Stimulated activated naive B cell treated with anti-CD40 and anti-IgM and Interleukin-4, amounts not matched to agents 10 μg/mL and 1 μg/mL and 100 μg/mL, for 72 hours (primary cell): ENCODE measurements around the gene KAT6B.
"Not testable (repeated sequence)": the region's sequence is repeated elsewhere in the genome, so short reads cannot be mapped to it uniquely, and the experiment has no call there.

Experiments used
- ATAC-seq, 2 donors: fragments of 150-1000 bp; cut with Tn5 transposase; replicated peaks; 2 replicates each; pipeline ENCODE4 v1.10.0; 2021; ENCODE audit warnings: moderate library complexity in 1 of 2
- DNase-seq: peaks from one replicate; pipeline ENCODE4 v3.0.0; 2021
- H3K27ac Mint-ChIP-seq: one replicate; pipeline ENCODE4 v1.8.0; 2022; ENCODE audit warnings: mild to moderate bottlenecking, mixed read lengths
- H3K27me3 Mint-ChIP-seq, 2 donors: one replicate each; pipeline ENCODE4 v1.8.0; 2022; ENCODE audit warnings: mixed read lengths in 2 of 2
- H3K36me3 Mint-ChIP-seq, 2 donors: one replicate each; pipeline ENCODE4 v1.8.0; 2022; ENCODE audit warnings: mixed read lengths in 2 of 2, mild to moderate bottlenecking in 1 of 2
- H3K4me1 Mint-ChIP-seq, 2 donors: one replicate each; pipeline ENCODE4 v1.8.0; 2022; ENCODE audit warnings: mixed read lengths in 2 of 2, mild to moderate bottlenecking in 1 of 2
- H3K4me3 Mint-ChIP-seq, 2 donors: one replicate each; pipeline ENCODE4 v1.8.0; 2022; ENCODE audit warnings: mild to moderate bottlenecking in 2 of 2, mixed read lengths in 2 of 2, moderate library complexity in 1 of 2
- H3K9me3 Mint-ChIP-seq, 2 donors: one replicate each; pipeline ENCODE4 v1.8.0; 2022; ENCODE audit warnings: mixed read lengths in 2 of 2, mild to moderate bottlenecking in 1 of 2

KAT6B gene

GRCh38 chr10:74826142-74827044 is at the start of gene KAT6B:
TSS of gene KAT6B (plus strand) at chr10:74826600. CDS start at chr10:74842858, 16,258 bp downstream.
- H3K4me1 Mint-ChIP-seq, result peaks cover 28 to 53% of the 10 kb centered on the region in 2 donors
- peak; percentile 86 for ATAC-seq
- peak; percentile 100 for DNase-seq

GRCh38 chr10:74778436-74779094 is 47.8 kb upstream of the KAT6B start:
- Mint-ChIP-seq H3K27ac (no peak overlapping the region), H3K27me3 (peaks cover 4 to 6% of the 10 kb centered on the region in 2 donors), H3K9me3 (peaks cover 11 to 21% of the 10 kb centered on the region in 2 donors), H3K4me1 (no peaks in the 10 kb centered on the region), H3K4me3 (no peak overlapping the region), H3K36me3 (peaks cover 3 to 8% of the 10 kb centered on the region in 2 donors)
- DNase-seq (no peak), ATAC-seq (no peak)

More at GRCh38 chr10:74826142-74827044, at the start of gene KAT6B:
- Mint-ChIP-seq H3K27ac (peak within 1 kb of the TSS; percentile 94), H3K4me3 (peak within 1 kb of the TSS; percentile 97 to 99), H3K27me3 (no peaks in the 10 kb centered on the region), H3K36me3 (peaks cover 12 to 13% of the 10 kb centered on the region in 2 donors), H3K9me3 (peaks cover 0 to 6% of the 10 kb centered on the region in 2 donors)

DNA sequence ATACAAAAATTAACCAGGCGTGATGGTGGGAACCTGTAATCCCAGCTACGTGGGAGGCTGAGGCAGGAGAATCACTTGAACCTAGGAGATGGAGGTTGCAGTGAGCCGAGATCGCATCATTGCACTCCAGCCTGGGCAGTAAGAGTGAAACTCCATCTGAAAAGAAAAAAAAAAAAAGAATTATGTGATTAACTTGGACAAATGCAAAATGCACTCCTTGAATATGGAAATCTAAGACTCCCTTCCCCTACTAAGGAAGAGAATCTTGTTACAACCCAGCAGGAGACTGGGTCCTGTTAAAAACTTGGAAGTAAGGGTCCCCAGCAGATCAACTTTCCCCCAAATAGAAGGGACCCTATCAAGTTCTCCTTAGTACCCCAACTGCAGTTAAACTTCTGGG is 44.5 kb upstream of the KAT6B start:
- H3K27me3 Mint-ChIP-seq, DNase-seq, H3K27ac Mint-ChIP-seq, H3K4me3 Mint-ChIP-seq, H3K36me3 Mint-ChIP-seq, H3K4me1 Mint-ChIP-seq, ATAC-seq: not testable (repeated sequence)
- peaks cover 6 to 14% of the 10 kb centered on the region in 2 donors for H3K9me3 Mint-ChIP-seq

DNA sequence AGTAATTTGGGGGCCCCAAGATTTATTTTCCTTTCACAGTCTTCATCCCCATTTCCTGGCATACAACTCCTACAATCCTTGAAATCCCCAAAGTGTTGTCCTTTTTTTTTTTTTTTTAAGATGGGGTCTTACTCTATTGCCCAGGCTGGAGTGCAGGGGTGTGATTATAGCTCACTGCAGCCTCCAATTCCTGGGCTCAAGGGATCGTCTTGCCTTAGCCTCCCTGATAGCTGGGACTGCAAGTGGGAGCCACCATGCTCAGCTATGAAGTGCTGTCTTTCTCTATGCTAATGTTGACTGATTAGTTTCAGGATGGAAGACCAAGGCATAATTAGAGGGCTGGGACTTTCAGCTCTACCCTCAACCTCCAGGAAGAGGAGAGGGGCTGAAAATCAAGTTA is 41.9 kb upstream of the KAT6B start:
- Mint-ChIP-seq H3K9me3 (no peaks in the 10 kb centered on the region), H3K27me3 (peaks cover 0 to 4% of the 10 kb centered on the region in 2 donors), H3K27ac (no peak overlapping the region), H3K36me3 (no peaks in the 10 kb centered on the region), H3K4me3 (no peak overlapping the region), H3K4me1 (peaks cover 2 to 6% of the 10 kb centered on the region in 2 donors)
- DNase-seq, result no peak
- no peak for ATAC-seq

DNA sequence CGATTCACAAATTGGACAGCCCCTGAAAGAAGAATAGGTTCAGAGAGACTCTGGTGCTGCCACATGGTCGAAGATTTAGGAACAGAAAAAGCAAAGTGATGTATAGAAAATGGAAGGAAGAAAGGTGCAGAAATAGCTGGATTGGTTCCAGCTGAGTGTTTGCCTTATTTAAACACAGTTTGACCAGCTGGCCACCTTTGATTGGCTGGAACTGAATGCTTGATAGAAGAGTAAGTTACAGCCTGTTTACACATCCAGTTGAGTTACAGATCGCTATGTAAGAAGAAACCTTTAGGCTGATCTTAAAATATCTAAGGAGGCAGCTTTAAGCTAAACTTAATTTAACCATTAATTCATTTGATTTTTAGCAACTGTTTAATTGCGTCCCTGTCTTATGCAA is 40.3 kb upstream of the KAT6B start:
- no peaks in the 10 kb centered on the region for H3K36me3 Mint-ChIP-seq
- ATAC-seq, result no peak
- no peak overlapping the region for H3K4me3 Mint-ChIP-seq
- no peaks in the 10 kb centered on the region for H3K9me3 Mint-ChIP-seq
- H3K27me3 Mint-ChIP-seq, result peaks cover 0 to 4% of the 10 kb centered on the region in 2 donors
- no peak overlapping the region for H3K27ac Mint-ChIP-seq
- H3K4me1 Mint-ChIP-seq, result peaks cover 2 to 6% of the 10 kb centered on the region in 2 donors
- DNase-seq, result no peak

GRCh38 chr10:74787457-74787856 is 38.9 kb upstream of the KAT6B start:
- Mint-ChIP-seq H3K4me3 (no peak overlapping the region), H3K27me3 (peaks cover 0 to 4% of the 10 kb centered on the region in 2 donors), H3K36me3 (no peaks in the 10 kb centered on the region), H3K9me3 (no peaks in the 10 kb centered on the region), H3K27ac (peak overlapping the region; percentile 1), H3K4me1 (peaks cover 2 to 6% of the 10 kb centered on the region in 2 donors)
- no peak for ATAC-seq
- DNase-seq, result no peak

- H3K36me3 Mint-ChIP-seq, result not testable (repeated sequence)
These were observed 34.4 kb upstream of the KAT6B start for GRCh38 chr10:74791979-74792378.

GRCh38 chr10:74792726-74793125 is 33.7 kb upstream of the KAT6B start:
- ATAC-seq (no peak), DNase-seq (no peak)
- no peak overlapping the region for H3K27ac Mint-ChIP-seq
- H3K27me3 Mint-ChIP-seq, result no peaks in the 10 kb centered on the region
- no peak overlapping the region for H3K4me3 Mint-ChIP-seq
- no peaks in the 10 kb centered on the region for H3K9me3 Mint-ChIP-seq
- H3K36me3 Mint-ChIP-seq, result no peaks in the 10 kb centered on the region
- peaks cover 15 to 20% of the 10 kb centered on the region in 2 donors for H3K4me1 Mint-ChIP-seq

More at GRCh38 chr10:74791979-74792378, 34.4 kb upstream of the KAT6B start:
- peaks cover 11 to 19% of the 10 kb centered on the region in 2 donors for H3K4me1 Mint-ChIP-seq
- DNase-seq, ATAC-seq, H3K9me3 Mint-ChIP-seq, H3K4me3 Mint-ChIP-seq, H3K27ac Mint-ChIP-seq, H3K27me3 Mint-ChIP-seq: not testable (repeated sequence)

DNA sequence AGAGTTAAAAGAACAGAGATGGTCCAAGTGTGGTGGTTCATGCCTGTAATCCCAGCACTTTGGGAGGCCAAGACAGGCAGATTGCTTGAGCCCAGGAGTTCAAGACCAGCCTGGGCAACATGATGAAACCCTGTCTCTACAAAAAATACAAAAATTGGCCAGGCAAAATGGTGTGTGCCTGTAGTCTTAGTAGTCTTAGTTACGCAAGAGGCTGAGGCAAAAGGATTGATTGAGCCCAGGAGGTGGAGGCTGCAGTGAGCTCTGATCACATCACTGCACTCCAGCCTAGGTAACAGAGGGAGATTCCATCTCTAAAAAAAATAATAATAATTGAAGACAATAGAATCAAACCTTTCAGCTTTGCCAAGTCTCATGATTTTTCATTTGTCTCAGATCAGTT is 33.2 kb upstream of the KAT6B start:
- not testable (repeated sequence) for DNase-seq, H3K27ac Mint-ChIP-seq, H3K4me3 Mint-ChIP-seq, H3K36me3 Mint-ChIP-seq, H3K27me3 Mint-ChIP-seq, H3K9me3 Mint-ChIP-seq, ATAC-seq
- peaks cover 17 to 23% of the 10 kb centered on the region in 2 donors for H3K4me1 Mint-ChIP-seq

DNA sequence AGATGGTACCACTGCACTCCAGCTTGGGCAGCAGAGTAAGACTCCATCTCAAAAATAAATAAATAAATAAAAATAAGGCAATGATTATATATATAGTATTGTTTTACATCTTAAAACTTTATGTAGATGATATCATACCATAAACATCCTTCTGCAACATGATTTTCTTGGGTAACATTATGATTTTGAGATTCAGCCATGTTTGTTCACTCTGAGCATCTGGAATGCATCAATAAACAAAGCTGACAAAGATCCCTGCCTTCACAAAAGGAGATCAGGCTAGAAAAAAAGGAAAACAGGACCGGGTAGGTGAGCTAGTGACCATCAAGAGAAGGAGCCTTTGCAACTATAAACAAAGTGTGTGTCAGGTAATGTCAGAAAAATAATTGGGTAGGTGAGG is 31.9 kb upstream of the KAT6B start:
- Mint-ChIP-seq H3K4me3 (no peak overlapping the region), H3K27me3 (no peaks in the 10 kb centered on the region), H3K4me1 (peaks cover 17 to 23% of the 10 kb centered on the region in 2 donors), H3K36me3 (no peaks in the 10 kb centered on the region), H3K27ac (peak overlapping the region; percentile 7), H3K9me3 (no peaks in the 10 kb centered on the region)
- DNase-seq, result no peak
- no peak for ATAC-seq

DNA sequence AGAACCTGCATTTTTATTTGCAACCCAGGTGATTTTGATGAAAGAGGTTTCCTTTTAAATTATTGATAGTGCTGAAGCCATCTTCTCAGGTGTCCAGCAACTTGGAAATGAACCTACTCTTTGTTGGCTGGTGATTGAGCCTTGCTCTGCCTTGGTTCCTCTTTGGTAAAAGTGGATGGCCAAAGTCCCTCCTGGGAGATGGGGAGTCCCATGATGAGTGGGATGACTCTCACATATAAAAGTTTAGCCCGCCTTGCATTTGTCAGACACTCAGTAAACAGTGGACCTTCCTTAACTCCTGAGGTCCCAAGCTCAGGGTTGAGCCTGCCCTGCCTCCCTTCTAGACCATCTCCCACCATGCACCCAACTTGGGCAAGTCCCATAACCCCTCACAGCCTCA is 28.9 kb upstream of the KAT6B start:
- no peaks in the 10 kb centered on the region for H3K9me3 Mint-ChIP-seq
- DNase-seq (peak; percentile 10), ATAC-seq (peak; percentile 55 to 72)
- no peaks in the 10 kb centered on the region for H3K27me3 Mint-ChIP-seq
- H3K36me3 Mint-ChIP-seq, result no peaks in the 10 kb centered on the region
- H3K4me1 Mint-ChIP-seq, result peaks cover 19 to 23% of the 10 kb centered on the region in 2 donors
- no peak overlapping the region for H3K27ac Mint-ChIP-seq
- H3K4me3 Mint-ChIP-seq, result no peak overlapping the region

GRCh38 chr10:74799721-74800221 is 26.6 kb upstream of the KAT6B start:
- Mint-ChIP-seq H3K27ac (no peak overlapping the region), H3K27me3 (no peaks in the 10 kb centered on the region), H3K4me1 (peaks cover 16 to 23% of the 10 kb centered on the region in 2 donors), H3K36me3 (no peaks in the 10 kb centered on the region), H3K9me3 (no peaks in the 10 kb centered on the region), H3K4me3 (no peak overlapping the region)
- DNase-seq, result no peak
- peak; percentile 51 to 72 for ATAC-seq

DNA sequence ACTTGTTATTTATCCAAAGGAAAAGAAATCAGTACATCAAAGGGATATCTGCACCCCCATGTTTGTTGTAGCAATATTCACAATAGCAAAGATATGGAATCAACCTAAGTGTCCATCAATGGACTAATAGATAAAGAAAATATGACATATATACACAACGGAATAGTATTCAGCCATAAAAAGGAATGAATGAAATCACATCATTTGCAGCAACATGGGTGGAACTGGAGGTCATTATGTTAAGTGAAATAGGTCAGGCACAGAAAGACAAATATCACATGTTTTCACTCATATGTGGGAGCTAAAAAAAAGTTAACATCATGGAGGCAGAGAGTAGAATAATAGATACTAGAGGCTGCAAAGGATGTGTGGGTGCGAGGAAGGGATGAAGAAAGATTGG is 25.0 kb upstream of the KAT6B start:
- Mint-ChIP-seq H3K9me3 (no peaks in the 10 kb centered on the region), H3K27ac (no peak overlapping the region), H3K4me1 (peaks cover 10 to 13% of the 10 kb centered on the region in 2 donors), H3K27me3 (no peaks in the 10 kb centered on the region), H3K4me3 (no peak overlapping the region), H3K36me3 (no peaks in the 10 kb centered on the region)
- DNase-seq (no peak), ATAC-seq (no peak)

- Mint-ChIP-seq H3K9me3 (no peaks in the 10 kb centered on the region), H3K27me3 (no peaks in the 10 kb centered on the region), H3K4me3 (no peak overlapping the region), H3K36me3 (no peaks in the 10 kb centered on the region), H3K27ac (no peak overlapping the region), H3K4me1 (no peaks in the 10 kb centered on the region)
- ATAC-seq (no peak), DNase-seq (no peak)
These were observed 17.9 kb upstream of the KAT6B start for GRCh38 chr10:74808501-74808900.
